CD1c-positive myeloid dendritic cell (primary cell): ENCODE results near the gene LDLRAD4.

Experiments used
- DNase-seq: peaks from one replicate; pipeline ENCODE4 v3.0.0-alpha.2; 2016; ENCODE audit errors: extremely low spot score

Gene LDLRAD4

GRCh38 chr18:13406736-13407135 is 188.2 kb downstream of the LDLRAD4 start:
- DNase-seq: no peak

- DNase-seq: no peak
Measured at GRCh38 chr18:13407484-13407883, 188.9 kb downstream of the LDLRAD4 start.

GRCh38 chr18:13409026-13409425 is 190.5 kb downstream of the LDLRAD4 start:
- DNase-seq: peak; percentile 54

GRCh38 chr18:13409997-13410396 is 191.4 kb downstream of the LDLRAD4 start:
- no peak for DNase-seq

- DNase-seq: no peak
Measured at GRCh38 chr18:13410471-13410870, 191.9 kb downstream of the LDLRAD4 start.

- no peak for DNase-seq
Measured at GRCh38 chr18:13412017-13412416, 193.5 kb downstream of the LDLRAD4 start.

GRCh38 chr18:13412901-13413300 is 194.3 kb downstream of the LDLRAD4 start:
- no peak for DNase-seq

- DNase-seq: no peak
Measured at GRCh38 chr18:13414102-13414501, 195.5 kb downstream of the LDLRAD4 start.

GRCh38 chr18:13414521-13414920 is 196.0 kb downstream of the LDLRAD4 start:
- DNase-seq: no peak

GRCh38 chr18:13415736-13416135 is 197.2 kb downstream of the LDLRAD4 start:
- DNase-seq: no peak

- DNase-seq: peak; percentile 55
Measured at GRCh38 chr18:13416208-13416607, 197.6 kb downstream of the LDLRAD4 start.

- no peak for DNase-seq
Measured at GRCh38 chr18:13416848-13417247, 198.3 kb downstream of the LDLRAD4 start.

- DNase-seq: no peak
Measured at GRCh38 chr18:13418013-13418710, 199.6 kb downstream of the LDLRAD4 start.

GRCh38 chr18:13420969-13421686 is 202.6 kb downstream of the LDLRAD4 start:
- DNase-seq: no peak

GRCh38 chr18:13422541-13423147 is 204.1 kb downstream of the LDLRAD4 start:
- no peak for DNase-seq

- no peak for DNase-seq
Measured at GRCh38 chr18:13423352-13423751, 204.8 kb downstream of the LDLRAD4 start.

- no peak for DNase-seq
Measured at GRCh38 chr18:13424363-13424762, 205.8 kb downstream of the LDLRAD4 start.

- DNase-seq: no peak
Measured at GRCh38 chr18:13425357-13426091, 207.0 kb downstream of the LDLRAD4 start.

GRCh38 chr18:13427354-13427753 is 208.8 kb downstream of the LDLRAD4 start:
- no peak for DNase-seq

- DNase-seq: no peak
Measured at GRCh38 chr18:13428319-13428718, 209.8 kb downstream of the LDLRAD4 start.

- no peak for DNase-seq
Measured at GRCh38 chr18:13429016-13429415, 210.5 kb downstream of the LDLRAD4 start.

- DNase-seq: no peak
Measured at GRCh38 chr18:13429884-13430510, 211.4 kb downstream of the LDLRAD4 start.
